T-cell (primary cell): Measurements from ENCODE around the gene DLG2. TPM values are rescaled to one million over a fixed set of nuclear protein-coding genes. Genes with fewer than 3 reads are reported as not detected.

ENCODE experiments used
- ATAC-seq, 4 experiments: fragments of 200-7000 bp in 3 of 4; fragments of 150-1000 bp in 1 of 4; cut with Tn5 transposase; replicated peaks in 1 of 4; 1 replicate in 3 of 4; 2 replicates in 1 of 4; pipeline ENCODE4 v1.10.0; 2021; ENCODE audit warnings: moderate library complexity in 3 of 4, mild to moderate bottlenecking in 2 of 4, moderate number of reproducible peaks in 1 of 4
- CTCF ChIA-PET, 2 donors: fragments of 300-600 bp; sonication (Branson Sonifier 250); formaldehyde crosslinking; loops; one replicate each; lab custom pipeline; 2022; ENCODE audit warnings: antibody characterized with exemption in 2 of 2; lab: Charles Lee
- POLR2A ChIA-PET, 2 donors: fragments of 300-600 bp; sonication (Branson Sonifier 250); formaldehyde crosslinking; loops; one replicate each; lab custom pipeline; 2022; ENCODE audit warnings: antibody characterized with exemption in 2 of 2; lab: Charles Lee
- DNase-seq, 35 experiments: peaks; one replicate each; pipeline versions ENCODE4 v3.0.0 to v3.0.0-alpha.2; 2013 to 2023
- H3K27ac ChIP-seq: one replicate; pipeline ENCODE4 v1.5.1; 2013; ENCODE audit warnings: low read length
- H3K27me3 ChIP-seq, 2 experiments: replicated peaks in 1 of 2; 1 replicate in 1 of 2; 2 replicates in 1 of 2; pipeline versions ENCODE4 v1.6.1 to v1.7.0; 2013; ENCODE audit warnings: low read length in 1 of 2, mixed read lengths in 1 of 2; ENCODE audit not compliant: control insufficient read depth in 2 of 2, insufficient read depth in 2 of 2; ENCODE audit errors: extremely low read depth in 1 of 2
- H3K36me3 ChIP-seq, 2 donors: 1 replicate in 1 of 2; 2 replicates in 1 of 2; pipeline versions ENCODE4 v1.6.1 to v1.7.0; 2013; ENCODE audit warnings: low read length in 1 of 2; ENCODE audit not compliant: control insufficient read depth in 2 of 2, insufficient read depth in 1 of 2; ENCODE audit errors: extremely low read depth in 1 of 2
- H3K4me1 ChIP-seq, 2 experiments: 1 replicate in 1 of 2; 2 replicates in 1 of 2; pipeline versions ENCODE4 v1.6.1 to v1.7.0; 2013; ENCODE audit warnings: low read length in 2 of 2, mixed read lengths in 1 of 2; ENCODE audit not compliant: insufficient read depth in 2 of 2, control insufficient read depth in 1 of 2; ENCODE audit errors: extremely low read depth in 1 of 2
- H3K4me3 ChIP-seq, 2 donors: 1 replicate in 1 of 2; 2 replicates in 1 of 2; pipeline versions ENCODE4 v1.5.1 to v1.7.0; 2013; ENCODE audit warnings: mild to moderate bottlenecking in 2 of 2, low read length in 1 of 2, moderate library complexity in 1 of 2; ENCODE audit not compliant: control insufficient read depth in 1 of 2; ENCODE audit errors: extremely low read depth in 1 of 2
- H3K9me3 ChIP-seq: 2 replicates; pipeline ENCODE4 v1.7.0; 2013
- H3K27ac Mint-ChIP-seq, 2 donors: one replicate each; pipeline ENCODE4 v1.8.0; 2020 to 2021; ENCODE audit warnings: mild to moderate bottlenecking in 2 of 2, mixed read lengths in 2 of 2
- H3K27me3 Mint-ChIP-seq, 2 donors: one replicate each; pipeline ENCODE4 v1.8.0; 2021 to 2022; ENCODE audit warnings: mixed read lengths in 2 of 2
- H3K36me3 Mint-ChIP-seq: one replicate; pipeline ENCODE4 v1.8.0; 2021; ENCODE audit warnings: mixed read lengths
- H3K4me1 Mint-ChIP-seq, 3 donors: one replicate each; pipeline ENCODE4 v1.8.0; 2020 to 2022; ENCODE audit warnings: mixed read lengths in 3 of 3, mild to moderate bottlenecking in 1 of 3
- H3K4me3 Mint-ChIP-seq, 3 donors: one replicate each; pipeline ENCODE4 v1.8.0; 2020 to 2022; ENCODE audit warnings: mild to moderate bottlenecking in 3 of 3, mixed read lengths in 3 of 3, moderate library complexity in 3 of 3
- H3K9me3 Mint-ChIP-seq, 3 donors: one replicate each; pipeline ENCODE4 v1.8.0; 2020 to 2022; ENCODE audit warnings: mixed read lengths in 3 of 3
- WGBS: methylation state at CpG from one replicate; pipeline ENCODE4 v1.1.5; 2013; ENCODE audit warnings: missing lambda C conversion rate; ENCODE audit not compliant: insufficient coverage; 5-methylcytosine and 5-hydroxymethylcytosine counted together
- total RNA-seq, 35 experiments: library from RNA in 6 of 35; stranded (reverse) in 6 of 35; fragments of 120-200 nt in 1 of 35; gene quantifications; one replicate each; pipeline versions ENCODE4 v1.2.1 to v1.2.4 and lab custom pipeline; 2013 to 2026

The DLG2 gene
- total RNA-seq, 5 donors from 2014 or later (not counting 1 experiment from before 2014, with no cell fraction given): 2.3 to 4.1 (median 2.9) TPM

- no CpG with 5 or more reads among the region's 2 CpGs for WGBS
- CTCF ChIA-PET: no interaction called here
- H3K36me3 ChIP-seq: no peaks in the 10 kb centered on the region
- H3K27ac ChIP-seq: no peak overlapping the region
- POLR2A ChIA-PET: no interaction called here
- no peaks in the 10 kb centered on the region for H3K4me1 ChIP-seq
- DNase-seq (no peak), ATAC-seq (no peak)
- H3K27me3 Mint-ChIP-seq: no peaks in the 10 kb centered on the region
- peaks cover 16 to 25% (median 24%) of the 10 kb centered on the region in 3 donors for H3K9me3 Mint-ChIP-seq
- H3K4me3 Mint-ChIP-seq: no peak overlapping the region
- H3K4me1 Mint-ChIP-seq: no peaks in the 10 kb centered on the region
- no peaks in the 10 kb centered on the region for H3K27me3 ChIP-seq
- no peaks in the 10 kb centered on the region for H3K9me3 ChIP-seq
- no peaks in the 10 kb centered on the region for H3K36me3 Mint-ChIP-seq
- H3K27ac Mint-ChIP-seq: no peak overlapping the region
- no peak overlapping the region for H3K4me3 ChIP-seq
Observed at GRCh38 chr11:84882056-84882455, 745.1 kb downstream of the DLG2 start.

- DNase-seq (no peak), ATAC-seq (no peak)
- H3K9me3 Mint-ChIP-seq: peaks cover 20 to 41% (median 36%) of the 10 kb centered on the region in 3 donors
- H3K27ac Mint-ChIP-seq: no peak overlapping the region
- H3K4me1 Mint-ChIP-seq: no peaks in the 10 kb centered on the region
- 83% methylated on average over 1 of the region's 2 CpGs for WGBS
- H3K36me3 Mint-ChIP-seq: no peaks in the 10 kb centered on the region
- Histone ChIP-seq H3K27ac (no peak overlapping the region), H3K27me3 (no peaks in the 10 kb centered on the region), H3K36me3 (no peaks in the 10 kb centered on the region), H3K4me1 (no peaks in the 10 kb centered on the region), H3K9me3 (no peaks in the 10 kb centered on the region), H3K4me3 (no peak overlapping the region)
- no peaks in the 10 kb centered on the region for H3K27me3 Mint-ChIP-seq
- POLR2A ChIA-PET: no interaction called here
- no peak overlapping the region for H3K4me3 Mint-ChIP-seq
- CTCF ChIA-PET: no interaction called here
Observed at GRCh38 chr11:84871116-84871515, 756.0 kb downstream of the DLG2 start.

GRCh38 chr11:84870486-84870885, 756.7 kb downstream of the DLG2 start:
- Histone ChIP-seq H3K27me3 (no peaks in the 10 kb centered on the region), H3K4me1 (no peaks in the 10 kb centered on the region), H3K27ac (no peak overlapping the region), H3K4me3 (no peak overlapping the region), H3K36me3 (no peaks in the 10 kb centered on the region), H3K9me3 (no peaks in the 10 kb centered on the region)
- no peaks in the 10 kb centered on the region for H3K4me1 Mint-ChIP-seq
- H3K36me3 Mint-ChIP-seq: no peaks in the 10 kb centered on the region
- no peak overlapping the region for H3K27ac Mint-ChIP-seq
- ChIA-PET POLR2A (no interaction called here), CTCF (no interaction called here)
- H3K27me3 Mint-ChIP-seq: no peaks in the 10 kb centered on the region
- DNase-seq (no peak), ATAC-seq (no peak)
- no CpG with 5 or more reads among the region's 1 CpG for WGBS
- H3K4me3 Mint-ChIP-seq: no peak overlapping the region
- peaks cover 19 to 45% (median 37%) of the 10 kb centered on the region in 3 donors for H3K9me3 Mint-ChIP-seq

- ATAC-seq: no peak
- H3K27ac ChIP-seq: no peak overlapping the region
- H3K9me3 ChIP-seq: peaks cover 2% of the 10 kb centered on the region
- ChIA-PET POLR2A (no interaction called here), CTCF (no interaction called here)
- H3K4me1 ChIP-seq: no peaks in the 10 kb centered on the region
- no CpG with 5 or more reads among the region's 2 CpGs for WGBS
- DNase-seq: no peak
- no peak overlapping the region for H3K27ac Mint-ChIP-seq
- H3K27me3 ChIP-seq: no peaks in the 10 kb centered on the region
- no peak overlapping the region for H3K4me3 ChIP-seq
- H3K36me3 Mint-ChIP-seq: no peaks in the 10 kb centered on the region
- H3K9me3 Mint-ChIP-seq: peaks cover 18 to 36% (median 34%) of the 10 kb centered on the region in 3 donors
- H3K36me3 ChIP-seq: no peaks in the 10 kb centered on the region
- no peaks in the 10 kb centered on the region for H3K27me3 Mint-ChIP-seq
- no peak overlapping the region for H3K4me3 Mint-ChIP-seq
- no peaks in the 10 kb centered on the region for H3K4me1 Mint-ChIP-seq
Observed at GRCh38 chr11:84866922-84867321, 760.2 kb downstream of the DLG2 start.

- Histone ChIP-seq H3K27ac (no peak overlapping the region), H3K4me3 (no peak overlapping the region), H3K36me3 (no peaks in the 10 kb centered on the region), H3K9me3 (peaks cover 2% of the 10 kb centered on the region), H3K27me3 (no peaks in the 10 kb centered on the region), H3K4me1 (no peaks in the 10 kb centered on the region)
- Mint-ChIP-seq H3K36me3 (no peaks in the 10 kb centered on the region), H3K27ac (no peak overlapping the region), H3K27me3 (no peaks in the 10 kb centered on the region), H3K4me3 (no peak overlapping the region), H3K4me1 (no peaks in the 10 kb centered on the region), H3K9me3 (peaks cover 18 to 35% (median 32%) of the 10 kb centered on the region in 3 donors)
- ChIA-PET CTCF (no interaction called here), POLR2A (no interaction called here)
- ATAC-seq (no peak), DNase-seq (no peak)
- WGBS: 60% methylated on average over 1 of the region's 1 CpG
Observed at GRCh38 chr11:84865791-84866535, 761.2 kb downstream of the DLG2 start.

GRCh38 chr11:84865257-84865656, 761.9 kb downstream of the DLG2 start:
- no peaks in the 10 kb centered on the region for H3K27me3 Mint-ChIP-seq
- H3K9me3 Mint-ChIP-seq: peaks cover 19 to 40% (median 27%) of the 10 kb centered on the region in 3 donors

More at GRCh38 chr11:84865257-84865656, 761.9 kb downstream of the DLG2 start:
- H3K4me1 Mint-ChIP-seq: no peaks in the 10 kb centered on the region
- DNase-seq (no peak), ATAC-seq (no peak)
- ChIA-PET POLR2A (no interaction called here), CTCF (no interaction called here)
- Histone ChIP-seq H3K27me3 (no peaks in the 10 kb centered on the region), H3K9me3 (peaks cover 2% of the 10 kb centered on the region), H3K4me3 (no peak overlapping the region), H3K4me1 (no peaks in the 10 kb centered on the region), H3K36me3 (no peaks in the 10 kb centered on the region), H3K27ac (no peak overlapping the region)
- no peak overlapping the region for H3K4me3 Mint-ChIP-seq
- no peaks in the 10 kb centered on the region for H3K36me3 Mint-ChIP-seq
- H3K27ac Mint-ChIP-seq: no peak overlapping the region
